Stimulated activated CD8-positive, alpha-beta memory T cell treated with anti-CD3 and anti-CD28 coated beads, Interleukin-12 subunit alpha, Interleukin-12 subunit beta, amount 100 ng/mL, for 4 hours (primary cell): ENCODE measurements around the gene LAX1.
"Not testable (repeated sequence)": the region's sequence is repeated elsewhere in the genome, so short reads cannot be mapped to it uniquely, and the experiment has no call there.

ENCODE experiments used
- DNase-seq: peaks from one replicate; pipeline ENCODE4 v3.0.0-alpha.2; 2020; ENCODE audit warnings: low read depth

Gene LAX1

GRCh38 chr1:203765029-203765837 lies at the start of gene LAX1:
Gene LAX1 (plus strand): TSS chr1:203765183. CDS start chr1:203765566, 383 bp downstream.
- peak; percentile 66 for DNase-seq

- no peak for DNase-seq
These were observed 47.9 kb upstream of the LAX1 start for GRCh38 chr1:203717120-203717519.

- DNase-seq: no peak
These were observed 44.7 kb upstream of the LAX1 start for GRCh38 chr1:203720242-203720641.

- DNase-seq: no peak
These were observed 42.1 kb upstream of the LAX1 start for GRCh38 chr1:203722909-203723308.

GRCh38 chr1:203726417-203726867 lies 38.5 kb upstream of the LAX1 start:
- no peak for DNase-seq

- no peak for DNase-seq
These were observed 31.7 kb upstream of the LAX1 start for GRCh38 chr1:203733009-203733863.

GRCh38 chr1:203742436-203742835 lies 22.5 kb upstream of the LAX1 start:
- no peak for DNase-seq

GRCh38 chr1:203743091-203743571 lies 21.9 kb upstream of the LAX1 start:
- DNase-seq: no peak

GRCh38 chr1:203744075-203744972 lies 20.7 kb upstream of the LAX1 start:
- DNase-seq: no peak

- no peak for DNase-seq
These were observed 18.7 kb upstream of the LAX1 start for GRCh38 chr1:203746281-203746680.

GRCh38 chr1:203751051-203751450 lies 13.9 kb upstream of the LAX1 start:
- DNase-seq: no peak

- DNase-seq: not testable (repeated sequence)
These were observed 13.2 kb upstream of the LAX1 start for GRCh38 chr1:203751618-203752361.

GRCh38 chr1:203754455-203754864 lies 10.5 kb upstream of the LAX1 start:
- no peak for DNase-seq

GRCh38 chr1:203756036-203756435 lies 8.9 kb upstream of the LAX1 start:
- no peak for DNase-seq

GRCh38 chr1:203758749-203759148 lies 6.2 kb upstream of the LAX1 start:
- not testable (repeated sequence) for DNase-seq

GRCh38 chr1:203760506-203760905 lies 4.5 kb upstream of the LAX1 start:
- no peak for DNase-seq

GRCh38 chr1:203761958-203762357 lies 3.0 kb upstream of the LAX1 start:
- not testable (repeated sequence) for DNase-seq

- no peak for DNase-seq
These were observed 1.5 kb upstream of the LAX1 start for GRCh38 chr1:203763505-203763904.

- DNase-seq: no peak
These were observed 616 bp upstream of the LAX1 start for GRCh38 chr1:203764105-203765028.

- no peak for DNase-seq
These were observed 3.3 kb downstream of the LAX1 start for GRCh38 chr1:203768256-203768655.
